Left ventricle myocardium superior (tissue), 1 donor: Measurements from ENCODE around the gene GALNT2. TPM values are rescaled to one million over a fixed set of nuclear protein-coding genes. Genes with fewer than 3 reads are reported as not detected.
A peak's percentile ranks its signal among the peaks of the same experiment; 100 is the strongest.

Source experiments
- ATAC-seq: fragments of 200-7000 bp; cut with Tn5 transposase; one replicate; pipeline ENCODE4 v1.9.1; 2020; ENCODE audit warnings: mild to moderate bottlenecking, moderate library complexity
- DNase-seq: peaks from one replicate; pipeline ENCODE4 v3.0.0-alpha.2; 2020
- intact Hi-C: fragments of 100-400 bp; cut with micrococcal nuclease; formaldehyde crosslinking; loops from one replicate; pipeline ENCODE4 v1.11.0; 2022
- total RNA-seq: library from RNA; stranded (reverse); fragmentation: NEBNext Ultra II Directional; extraction: Animal tissue kit (Norgen Biotek cat#: 25700); gene quantifications from one replicate; pipeline ENCODE4 v1.2.1, GENCODE V29; 2021
- donor health status: DM: no; HTN: yes; CAD: no; lungs with severe emphysema.

Gene GALNT2
- total RNA-seq, 1 donor from 2014 or later = 22.0 TPM

DNA sequence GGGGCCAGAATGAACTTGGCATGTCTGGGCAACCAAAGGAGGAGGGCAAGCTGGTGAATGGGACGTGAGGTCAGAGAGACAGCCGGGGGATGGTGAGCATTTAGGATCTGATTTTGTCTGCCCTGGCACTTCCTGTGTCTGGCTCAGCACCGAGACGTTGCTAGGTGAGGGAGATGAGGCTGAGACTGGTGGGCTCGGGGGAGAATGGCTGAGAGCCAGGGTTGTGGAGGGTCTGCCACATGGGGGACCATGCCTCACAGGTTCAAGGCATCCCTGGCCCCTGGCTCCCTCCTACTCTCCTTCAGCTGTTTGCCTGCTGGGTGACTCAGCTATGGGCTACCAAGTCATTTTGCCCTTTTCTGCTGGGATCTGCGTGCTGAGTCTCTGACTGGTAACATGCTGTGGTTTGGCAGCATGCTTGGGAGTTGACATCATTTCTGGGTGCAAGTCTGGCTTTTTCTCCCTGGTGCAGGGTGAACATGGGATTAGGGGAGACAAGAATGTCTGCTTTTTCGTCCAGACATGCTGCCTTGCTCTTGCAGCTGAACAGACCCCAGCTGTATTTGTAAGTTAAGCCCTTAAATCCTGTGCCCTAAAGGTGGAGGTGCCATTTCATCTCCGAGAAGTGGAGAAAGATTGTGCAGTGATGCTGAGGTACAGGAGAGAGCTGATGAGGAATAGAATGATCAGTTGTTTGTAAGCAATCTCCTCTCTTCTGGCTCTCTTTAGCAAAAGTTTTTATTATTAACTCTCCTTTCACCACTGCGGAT is 17.6 kb downstream of the GALNT2 start:
- intact Hi-C loops = no loop called here
- ATAC-seq (peak; percentile 27), DNase-seq (no peak)

DNA sequence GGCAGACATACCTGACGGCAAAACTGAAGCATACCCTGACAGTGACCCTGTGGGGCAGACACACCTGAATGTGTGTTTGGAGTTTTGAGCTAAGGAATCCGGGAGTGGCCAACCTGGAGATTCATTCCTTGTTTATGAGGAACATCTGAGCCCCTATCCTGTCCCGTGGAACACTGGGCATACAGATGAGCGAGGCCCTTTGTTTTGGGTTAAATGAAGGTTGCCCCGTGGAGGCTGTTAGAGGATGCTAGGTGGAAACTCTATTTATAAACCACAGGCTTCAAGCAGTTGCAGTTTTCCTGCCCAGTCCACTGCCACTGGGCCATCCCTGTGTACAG is 18.1 kb downstream of the GALNT2 start:
- no peak for ATAC-seq
- intact Hi-C loops = no loop called here
- no peak for DNase-seq

GRCh38 chr1:230086151-230086550 is 19.1 kb downstream of the GALNT2 start:
- intact Hi-C loops = no loop called here
- no peak for ATAC-seq
- no peak for DNase-seq

DNA sequence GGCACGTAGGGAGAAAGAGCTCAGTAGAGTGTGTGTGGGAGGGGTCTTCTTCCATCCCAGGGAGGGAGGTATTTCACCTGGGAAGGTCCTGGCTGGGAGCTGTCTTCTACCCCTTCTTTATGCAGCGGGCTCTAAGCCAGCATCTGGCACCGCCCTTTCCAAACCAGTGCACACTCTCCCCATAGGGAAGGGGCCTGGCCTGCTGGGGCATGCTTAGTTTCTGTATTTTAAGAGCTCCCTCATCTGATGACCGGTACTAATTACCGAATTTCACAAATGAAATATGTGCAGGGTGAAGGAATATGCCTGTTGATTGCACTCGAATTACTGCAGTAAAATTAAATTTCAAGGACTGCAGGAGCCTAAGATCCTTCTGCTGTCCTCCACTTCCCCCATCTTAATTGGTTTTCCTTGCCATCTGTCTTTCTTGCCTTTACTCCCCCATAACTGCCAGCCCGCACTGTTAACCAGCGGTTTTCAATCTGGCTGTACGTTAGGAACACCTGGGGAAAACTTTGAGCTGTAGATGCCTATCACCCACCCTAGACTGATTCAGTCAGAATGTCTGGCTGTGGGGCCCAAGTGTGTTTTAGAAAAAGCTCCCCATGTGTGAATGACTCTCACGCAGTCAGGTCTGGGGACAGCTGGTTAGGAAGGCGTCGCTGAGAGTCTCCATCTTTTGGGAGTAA is 20.1 kb downstream of the GALNT2 start:
- intact Hi-C loops = no loop called here
- ATAC-seq = peak; percentile 12

GRCh38 chr1:230087717-230088105 is 20.7 kb downstream of the GALNT2 start:
- DNase-seq = no peak
- no peak for ATAC-seq
- intact Hi-C loops = no loop called here

More for the DNA sequence above, 20.1 kb downstream of the GALNT2 start:
- no peak for DNase-seq

DNA sequence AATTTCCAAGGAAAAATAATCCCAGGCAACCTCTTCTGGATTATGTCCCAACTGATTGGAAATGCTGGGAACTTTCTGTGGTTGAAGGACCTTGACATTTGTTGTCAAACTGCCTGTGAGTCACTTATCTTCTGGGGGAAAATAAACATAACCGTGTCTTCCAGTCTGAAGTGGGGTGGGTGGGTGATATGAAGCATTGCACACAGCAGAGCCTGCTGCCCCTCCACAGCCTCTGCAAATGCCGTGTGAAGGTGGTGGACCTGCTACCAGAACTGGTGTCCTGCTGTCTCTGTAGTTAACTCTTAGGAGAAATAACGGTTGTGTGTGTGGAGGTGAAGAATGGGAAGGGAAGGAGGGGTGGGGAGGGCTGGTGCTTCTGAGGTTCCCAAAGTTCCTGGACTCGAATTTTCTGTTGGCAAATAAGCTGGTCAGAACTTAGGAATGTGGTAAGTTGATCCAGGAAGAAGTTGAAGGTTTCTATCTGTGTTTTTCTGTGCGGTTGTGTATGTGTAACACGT is 23.2 kb downstream of the GALNT2 start:
- no peak for DNase-seq
- ATAC-seq = no peak
- intact Hi-C loops = no loop called here

GRCh38 chr1:230091473-230092231 is 24.6 kb downstream of the GALNT2 start:
- no peak for DNase-seq
- no peak for ATAC-seq
- intact Hi-C loops = no loop called here

DNA sequence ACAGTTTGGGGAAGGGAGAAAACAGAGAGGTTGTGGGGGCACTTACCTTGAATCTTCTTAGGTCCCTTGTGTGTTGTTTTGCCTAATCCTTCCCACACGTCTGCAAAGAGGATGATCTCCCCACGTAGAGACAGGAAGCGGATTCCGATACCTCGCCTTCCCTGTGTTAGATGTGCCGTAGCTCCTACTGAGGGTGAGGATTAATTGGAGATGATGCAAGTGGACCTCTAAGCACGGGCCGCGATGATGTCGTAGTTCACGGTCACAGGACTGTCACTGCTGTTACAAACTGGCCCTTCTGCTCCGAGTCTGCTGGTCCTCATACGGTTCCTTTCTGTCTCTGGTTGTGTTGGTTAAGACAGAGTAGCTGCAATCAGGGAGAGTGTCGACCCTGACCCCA is 27.7 kb downstream of the GALNT2 start:
- ATAC-seq (no peak), DNase-seq (no peak)
- intact Hi-C loops = no loop called here

- intact Hi-C loops = no loop called here
- DNase-seq (no peak), ATAC-seq (no peak)
Observed at GRCh38 chr1:230095938-230096337, 28.9 kb downstream of the GALNT2 start.

GRCh38 chr1:230097370-230097769 is 30.3 kb downstream of the GALNT2 start:
- no peak for DNase-seq
- ATAC-seq = no peak
- intact Hi-C loops = no loop called here

DNA sequence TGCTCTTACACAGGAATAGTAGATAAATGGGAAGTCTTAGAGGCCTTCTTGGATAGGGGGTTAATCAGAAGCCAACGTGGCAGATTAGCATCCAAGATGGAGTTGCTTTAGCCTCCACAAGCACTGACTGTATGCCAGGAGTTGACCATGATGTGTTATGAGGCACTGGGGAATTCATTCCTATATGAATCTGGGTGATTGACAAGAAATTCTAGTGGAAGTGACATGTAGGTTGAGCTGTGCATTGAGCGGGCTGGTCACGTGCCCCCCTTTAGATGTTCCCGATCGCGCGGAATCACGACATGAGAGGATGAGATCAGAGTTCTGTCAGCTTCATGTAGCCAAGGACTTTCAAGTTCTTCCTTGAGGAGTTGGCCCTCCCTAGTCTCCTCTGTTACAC is 31.7 kb downstream of the GALNT2 start:
- DNase-seq (no peak), ATAC-seq (no peak)
- intact Hi-C loops = no loop called here

DNA sequence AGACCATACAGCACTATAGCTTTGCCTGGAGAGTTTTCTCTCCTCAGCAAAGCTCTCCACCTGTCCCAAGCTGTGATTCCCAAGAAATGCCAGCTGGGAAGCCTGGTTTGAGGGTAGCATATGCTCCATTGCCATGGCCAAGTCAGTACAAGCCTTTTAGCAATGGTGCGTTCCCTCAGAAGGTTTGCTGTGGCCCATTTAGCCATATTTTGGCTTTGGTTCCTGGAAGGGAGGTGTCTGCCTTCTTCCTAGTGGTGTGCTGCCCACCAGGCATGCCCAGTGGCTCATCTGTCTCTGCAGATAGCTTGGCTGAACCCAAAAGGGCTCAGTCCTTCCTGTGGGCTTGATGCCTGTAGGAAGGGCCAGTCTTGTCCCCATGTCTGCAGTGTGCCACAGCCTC is 32.4 kb downstream of the GALNT2 start:
- ATAC-seq (no peak), DNase-seq (no peak)
- intact Hi-C loops = no loop called here

- ATAC-seq (no peak), DNase-seq (no peak)
- intact Hi-C loops = no loop called here
Observed at GRCh38 chr1:230100932-230101331, 33.9 kb downstream of the GALNT2 start.

DNA sequence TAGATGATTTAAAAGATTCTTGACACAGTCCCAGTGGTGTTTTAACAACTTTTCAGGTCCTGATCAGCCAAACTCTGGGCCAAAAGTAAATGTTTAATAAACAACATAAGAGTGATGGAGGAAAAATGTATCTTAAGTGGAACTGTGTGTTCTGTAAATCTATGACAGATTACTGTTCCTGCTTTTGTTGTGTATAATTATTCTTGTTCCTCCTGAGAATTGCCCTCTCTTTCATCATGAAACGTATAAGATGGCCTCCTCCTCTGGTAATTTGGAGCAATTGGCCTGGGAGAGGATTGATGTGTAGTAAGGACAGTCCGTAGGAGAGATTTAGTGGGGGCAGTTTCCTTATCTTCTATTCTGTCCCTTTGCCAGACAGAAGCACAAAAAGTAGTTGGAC is 34.5 kb downstream of the GALNT2 start:
- no peak for DNase-seq
- ATAC-seq = no peak
- intact Hi-C loops = no loop called here

DNA sequence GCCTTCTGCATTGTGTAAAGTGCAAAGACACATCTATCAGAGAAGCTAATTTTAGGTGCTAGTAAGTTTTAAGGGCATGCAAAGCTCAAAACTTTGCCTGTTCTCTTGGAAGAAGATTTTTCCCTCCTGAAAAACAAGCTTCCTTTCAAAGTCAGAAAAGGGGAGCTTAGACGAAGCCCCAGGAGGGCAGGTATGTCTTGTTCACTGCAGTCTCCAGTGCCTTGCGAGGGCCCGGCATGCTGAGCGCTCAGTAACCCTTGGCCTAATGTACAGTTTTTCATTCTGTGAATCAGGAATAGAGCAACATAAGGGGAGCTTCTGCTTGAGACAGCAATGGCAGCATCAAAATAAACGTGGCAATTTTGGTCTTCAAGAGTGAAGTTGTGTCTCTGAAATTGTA is 35.0 kb downstream of the GALNT2 start:
- DNase-seq (no peak), ATAC-seq (no peak)
- intact Hi-C loops = no loop called here

- DNase-seq = no peak
- intact Hi-C loops = no loop called here
- ATAC-seq = no peak
Observed at GRCh38 chr1:230102472-230102871, 35.4 kb downstream of the GALNT2 start.

DNA sequence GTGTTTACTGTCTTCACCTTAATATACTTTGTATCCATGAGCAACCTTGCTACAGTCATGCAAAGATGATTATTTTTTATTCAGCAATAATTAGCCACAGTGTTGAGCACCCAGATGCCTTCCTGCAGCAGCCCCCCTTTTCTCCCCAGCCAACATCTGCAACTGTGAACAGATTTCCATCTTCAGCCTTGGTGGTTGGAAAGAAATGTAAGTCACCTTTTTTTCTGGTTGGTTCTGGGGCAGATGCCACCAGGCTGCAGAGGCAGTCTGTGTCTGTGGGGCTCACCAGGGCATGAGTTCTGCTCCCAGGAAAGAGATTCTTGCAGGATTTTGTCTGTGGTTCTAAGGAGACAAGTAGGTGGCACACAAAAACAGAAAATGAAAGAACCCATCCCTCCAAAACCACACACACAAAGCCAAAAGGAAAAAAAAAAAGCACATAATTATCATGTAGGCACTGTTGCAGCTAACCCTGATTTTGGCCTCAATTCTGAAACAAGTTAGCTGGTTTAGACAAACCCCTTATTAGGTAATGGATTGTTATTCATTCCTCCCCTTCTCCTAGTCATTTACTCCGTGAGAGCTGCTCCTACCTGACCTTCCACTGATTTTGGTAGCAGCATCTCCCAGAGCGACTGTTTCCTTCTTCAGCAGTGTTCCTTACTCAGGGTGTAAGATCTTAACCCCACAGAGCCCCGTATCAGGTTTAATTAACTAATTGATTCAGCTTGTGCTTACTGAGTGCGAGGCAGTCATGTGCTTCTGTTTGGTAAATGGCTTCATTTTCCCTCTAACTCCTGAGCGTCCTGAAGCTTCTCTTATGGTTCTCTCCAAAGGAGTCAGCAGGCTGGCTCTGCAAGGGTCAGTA is 36.5 kb downstream of the GALNT2 start:
- ATAC-seq = no peak
- intact Hi-C loops = no loop called here

DNA sequence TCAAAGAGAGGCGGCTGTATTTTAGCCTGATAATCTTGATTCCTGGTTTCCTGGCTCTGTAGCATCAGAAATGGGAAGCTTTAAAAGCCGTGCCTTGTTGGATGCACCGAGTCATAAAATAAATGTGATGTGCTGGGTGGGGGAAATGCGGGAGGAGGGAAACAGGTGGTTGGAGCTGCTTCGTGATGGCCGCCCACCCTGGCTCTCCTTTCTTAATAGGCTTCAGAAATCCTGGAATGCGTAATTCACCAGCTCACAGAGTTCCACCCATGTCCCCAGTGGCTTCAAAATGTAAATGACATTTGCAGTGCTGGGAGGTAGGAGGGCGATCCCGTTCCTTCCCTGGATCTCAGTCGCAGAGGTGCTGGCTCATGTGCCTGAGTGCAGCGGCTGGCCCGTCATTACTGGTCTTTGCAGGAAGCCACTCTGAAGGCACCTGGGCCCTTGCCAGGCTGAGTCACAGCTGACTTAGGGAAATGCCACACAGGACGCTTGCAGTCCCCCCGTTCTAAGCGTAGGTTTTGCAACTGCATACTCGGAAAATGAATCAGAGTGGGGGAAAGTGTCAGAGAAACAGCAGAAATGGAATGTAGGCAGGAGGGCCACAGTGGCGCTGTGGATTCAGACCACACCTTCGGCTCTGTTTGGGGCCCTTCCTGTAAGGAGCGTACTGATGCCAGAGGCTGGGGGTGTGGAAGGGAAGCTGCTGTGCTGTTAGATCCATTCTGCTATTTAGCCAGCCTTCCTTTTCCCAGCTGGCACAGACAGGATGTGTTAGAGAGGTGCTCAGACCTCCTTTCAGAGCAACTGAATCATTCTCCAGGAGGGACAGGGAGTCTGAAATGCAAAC is 37.6 kb downstream of the GALNT2 start:
- ATAC-seq = peak; percentile 94
- peak; percentile 95 for DNase-seq
- intact Hi-C loops = no loop called here

More for the DNA sequence above, 36.5 kb downstream of the GALNT2 start:
- DNase-seq = no peak
